HepG2 (cell line): ENCODE data around the gene APOC3. TPM values are rescaled to one million over a fixed set of nuclear protein-coding genes. Genes with fewer than 3 reads are reported as not detected.

Experiments
- EEA1 ChIP-seq: sonication (generic); formaldehyde crosslinking; IDR thresholded peaks from 2 replicates; pipeline ENCODE4 v1.5.1; 2020; ENCODE audit warnings: mild to moderate bottlenecking, missing genetic modification reagents, borderline replicate concordance
- FOXJ3 ChIP-seq: sonication (generic); formaldehyde crosslinking; IDR thresholded peaks from 2 replicates; pipeline ENCODE4 v1.4.0; 2020; ENCODE audit warnings: missing genetic modification reagents, mild to moderate bottlenecking, borderline replicate concordance
- HDAC6 ChIP-seq: fragments of 200-600 bp; sonication (generic); IDR thresholded peaks from 2 replicates; pipeline ENCODE4 v1.7.0; 2017; ENCODE audit warnings: mild to moderate bottlenecking, antibody characterized with exemption, low read length, low read depth
- HNRNPUL1 ChIP-seq: fragments of 200-400 bp; formaldehyde crosslinking; IDR thresholded peaks from 2 replicates; pipeline ENCODE4 v1.6.1; 2017; ENCODE audit warnings: low read depth, mild to moderate bottlenecking, low read length, moderate library complexity
- HOXA9 ChIP-seq: sonication (generic); formaldehyde crosslinking; IDR thresholded peaks from 2 replicates; pipeline ENCODE4 v1.8.1; 2022; ENCODE audit warnings: missing genetic modification reagents, mild to moderate bottlenecking, moderate library complexity, borderline replicate concordance
- KDM1A ChIP-seq: IDR thresholded peaks from 2 replicates; pipeline ENCODE4 v1.6.1; 2016; ENCODE audit warnings: missing compliant biosample characterization
- KLF9 ChIP-seq: IDR thresholded peaks from 2 replicates; pipeline ENCODE4 v1.6.1; 2016; ENCODE audit warnings: low read depth
- MAFG ChIP-seq: sonication (generic); formaldehyde crosslinking; IDR thresholded peaks from 2 replicates; pipeline ENCODE4 v1.5.1; 2020; ENCODE audit warnings: mild to moderate bottlenecking, missing genetic modification reagents
- MED8 ChIP-seq: sonication (generic); formaldehyde crosslinking; IDR thresholded peaks from 2 replicates; pipeline ENCODE4 v1.8.1; 2023; ENCODE audit warnings: mild to moderate bottlenecking, missing genetic modification reagents; ENCODE audit not compliant: insufficient replicate concordance
- MTF1 ChIP-seq: sonication (generic); formaldehyde crosslinking; IDR thresholded peaks from 2 replicates; pipeline ENCODE4 v1.5.0; 2020; ENCODE audit warnings: missing genetic modification reagents
- NFATC3 ChIP-seq: sonication (generic); formaldehyde crosslinking; IDR thresholded peaks from 2 replicates; pipeline ENCODE4 v1.5.1; 2020; ENCODE audit warnings: mild to moderate bottlenecking, missing genetic modification reagents
- NFYC ChIP-seq: IDR thresholded peaks from 2 replicates; pipeline ENCODE4 v1.6.1; 2016; ENCODE audit warnings: missing genetic modification reagents, missing compliant biosample characterization
- NR1H2 ChIP-seq: sonication (generic); formaldehyde crosslinking; IDR thresholded peaks from 2 replicates; pipeline ENCODE4 v1.8.1; 2022; ENCODE audit warnings: low read depth, missing genetic modification reagents, borderline replicate concordance
- PITX1 ChIP-seq: sonication (generic); formaldehyde crosslinking; IDR thresholded peaks from 2 replicates; pipeline ENCODE4 v1.5.1; 2020; ENCODE audit warnings: mild to moderate bottlenecking, missing genetic modification reagents
- RBM22 ChIP-seq: fragments of 200-400 bp; formaldehyde crosslinking; optimal IDR thresholded peaks from 2 replicates; pipeline ENCODE3; 2017; ENCODE audit warnings: mild to moderate bottlenecking, low read length, moderate library complexity
- SAP130 ChIP-seq: IDR thresholded peaks from 2 replicates; pipeline ENCODE4 v1.6.1; 2016; ENCODE audit warnings: low read depth
- SMAD9 ChIP-seq: sonication (generic); formaldehyde crosslinking; IDR thresholded peaks from 2 replicates; pipeline ENCODE4 v1.5.1; 2020; ENCODE audit warnings: mild to moderate bottlenecking, missing genetic modification reagents
- SP1 ChIP-seq, 2 experiments: fragments of 450-650 bp in 1 of 2; sonication (generic) in 1 of 2; formaldehyde crosslinking in 1 of 2; IDR thresholded peaks; 2 replicates each; pipeline versions ENCODE4 v1.4.0 to v1.6.1; 2016 to 2020; ENCODE audit warnings: missing genetic modification reagents in 1 of 2
- ZNF446 ChIP-seq: sonication (generic); formaldehyde crosslinking; IDR thresholded peaks from 2 replicates; pipeline ENCODE4 v1.5.0; 2020; ENCODE audit warnings: mild to moderate bottlenecking, missing genetic modification reagents
- ZNF713 ChIP-seq: sonication (generic); formaldehyde crosslinking; IDR thresholded peaks from 2 replicates; pipeline ENCODE4 v1.4.0; 2020; ENCODE audit warnings: mild to moderate bottlenecking, missing genetic modification reagents
- ZNF841 ChIP-seq: sonication (generic); formaldehyde crosslinking; IDR thresholded peaks from 2 replicates; pipeline ENCODE4 v1.8.1; 2023; ENCODE audit warnings: missing genetic modification reagents, borderline replicate concordance
- ZNF879 ChIP-seq: sonication (generic); formaldehyde crosslinking; IDR thresholded peaks from 2 replicates; pipeline ENCODE4 v1.8.1; 2023; ENCODE audit warnings: missing genetic modification reagents
- polyA plus RNA-seq, 8 experiments: library from polyadenylated mRNA; depleted of rRNA in 3 of 8; stranded (reverse) in 7 of 8; unstranded in 1 of 8; fragments of >200 nt; fragmentation: Illumina TruSeq in 4 of 8; extraction: Trizol in 4 of 8; gene quantifications; 2 replicates each; pipeline versions ENCODE4 v1.2.1 to v1.2.3, GENCODE V29; 2011 to 2016; ENCODE audit warnings: low read depth in 4 of 8, missing spikeins in 1 of 8, mixed read lengths in 1 of 8; ENCODE audit not compliant: insufficient read depth in 1 of 8
- total RNA-seq, 5 experiments: library from RNA; depleted of rRNA; stranded (reverse); fragments of >200 nt; fragmentation: Illumina TruSeq; extraction: Trizol; gene quantifications; 2 replicates each; pipeline ENCODE4 v1.2.3, GENCODE V29; 2016; ENCODE audit warnings: low read depth in 1 of 5
- TF ChIP-seq, protein P1 (sequence below): sonication (generic); formaldehyde crosslinking; IDR thresholded peaks from 2 replicates; pipeline ENCODE4 v1.4.0; 2020; ENCODE audit warnings: mild to moderate bottlenecking, missing genetic modification reagents
- TF ChIP-seq, protein P2 (sequence below): IDR thresholded peaks from 2 replicates; pipeline ENCODE4 v1.6.1; 2016
- TF ChIP-seq, protein P3 (sequence below): sonication (generic); formaldehyde crosslinking; IDR thresholded peaks from 2 replicates; pipeline ENCODE4 v1.8.0; 2023; ENCODE audit warnings: mild to moderate bottlenecking, missing genetic modification reagents

APOC3 gene
- total and polyA plus RNA-seq, 2 of the 13 experiments (the other 11 are each of a cell fraction or from before 2014, with no cell fraction given): 314 to 687 TPM

DNA sequence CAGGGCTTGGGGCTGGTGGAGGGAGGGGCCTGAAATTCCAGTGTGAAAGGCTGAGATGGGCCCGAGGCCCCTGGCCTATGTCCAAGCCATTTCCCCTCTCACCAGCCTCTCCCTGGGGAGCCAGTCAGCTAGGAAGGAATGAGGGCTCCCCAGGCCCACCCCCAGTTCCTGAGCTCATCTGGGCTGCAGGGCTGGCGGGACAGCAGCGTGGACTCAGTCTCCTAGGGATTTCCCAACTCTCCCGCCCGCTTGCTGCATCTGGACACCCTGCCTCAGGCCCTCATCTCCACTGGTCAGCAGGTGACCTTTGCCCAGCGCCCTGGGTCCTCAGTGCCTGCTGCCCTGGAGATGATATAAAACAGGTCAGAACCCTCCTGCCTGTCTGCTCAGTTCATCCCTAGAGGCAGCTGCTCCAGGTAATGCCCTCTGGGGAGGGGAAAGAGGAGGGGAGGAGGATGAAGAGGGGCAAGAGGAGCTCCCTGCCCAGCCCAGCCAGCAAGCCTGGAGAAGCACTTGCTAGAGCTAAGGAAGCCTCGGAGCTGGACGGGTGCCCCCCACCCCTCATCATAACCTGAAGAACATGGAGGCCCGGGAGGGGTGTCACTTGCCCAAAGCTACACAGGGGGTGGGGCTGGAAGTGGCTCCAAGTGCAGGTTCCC lies at the start of gene APOC3 (continued):
- TF ChIP-seq, protein P1, sequence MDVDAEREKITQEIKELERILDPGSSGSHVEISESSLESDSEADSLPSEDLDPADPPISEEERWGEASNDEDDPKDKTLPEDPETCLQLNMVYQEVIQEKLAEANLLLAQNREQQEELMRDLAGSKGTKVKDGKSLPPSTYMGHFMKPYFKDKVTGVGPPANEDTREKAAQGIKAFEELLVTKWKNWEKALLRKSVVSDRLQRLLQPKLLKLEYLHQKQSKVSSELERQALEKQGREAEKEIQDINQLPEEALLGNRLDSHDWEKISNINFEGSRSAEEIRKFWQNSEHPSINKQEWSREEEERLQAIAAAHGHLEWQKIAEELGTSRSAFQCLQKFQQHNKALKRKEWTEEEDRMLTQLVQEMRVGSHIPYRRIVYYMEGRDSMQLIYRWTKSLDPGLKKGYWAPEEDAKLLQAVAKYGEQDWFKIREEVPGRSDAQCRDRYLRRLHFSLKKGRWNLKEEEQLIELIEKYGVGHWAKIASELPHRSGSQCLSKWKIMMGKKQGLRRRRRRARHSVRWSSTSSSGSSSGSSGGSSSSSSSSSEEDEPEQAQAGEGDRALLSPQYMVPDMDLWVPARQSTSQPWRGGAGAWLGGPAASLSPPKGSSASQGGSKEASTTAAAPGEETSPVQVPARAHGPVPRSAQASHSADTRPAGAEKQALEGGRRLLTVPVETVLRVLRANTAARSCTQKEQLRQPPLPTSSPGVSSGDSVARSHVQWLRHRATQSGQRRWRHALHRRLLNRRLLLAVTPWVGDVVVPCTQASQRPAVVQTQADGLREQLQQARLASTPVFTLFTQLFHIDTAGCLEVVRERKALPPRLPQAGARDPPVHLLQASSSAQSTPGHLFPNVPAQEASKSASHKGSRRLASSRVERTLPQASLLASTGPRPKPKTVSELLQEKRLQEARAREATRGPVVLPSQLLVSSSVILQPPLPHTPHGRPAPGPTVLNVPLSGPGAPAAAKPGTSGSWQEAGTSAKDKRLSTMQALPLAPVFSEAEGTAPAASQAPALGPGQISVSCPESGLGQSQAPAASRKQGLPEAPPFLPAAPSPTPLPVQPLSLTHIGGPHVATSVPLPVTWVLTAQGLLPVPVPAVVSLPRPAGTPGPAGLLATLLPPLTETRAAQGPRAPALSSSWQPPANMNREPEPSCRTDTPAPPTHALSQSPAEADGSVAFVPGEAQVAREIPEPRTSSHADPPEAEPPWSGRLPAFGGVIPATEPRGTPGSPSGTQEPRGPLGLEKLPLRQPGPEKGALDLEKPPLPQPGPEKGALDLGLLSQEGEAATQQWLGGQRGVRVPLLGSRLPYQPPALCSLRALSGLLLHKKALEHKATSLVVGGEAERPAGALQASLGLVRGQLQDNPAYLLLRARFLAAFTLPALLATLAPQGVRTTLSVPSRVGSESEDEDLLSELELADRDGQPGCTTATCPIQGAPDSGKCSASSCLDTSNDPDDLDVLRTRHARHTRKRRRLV (CRISPR knock-in tag): no peak; the same call in 1 of the 2 replicates
- TF ChIP-seq SMAD9 (CRISPR knock-in tag) (no peak), HOXA9 (CRISPR knock-in tag) (no peak), NFATC3 (CRISPR knock-in tag) (no peak), MTF1 (CRISPR knock-in tag) (no peak), PITX1 (CRISPR knock-in tag) (peak; percentile 64; the same call in 1 of the 2 replicates), NFYC (CRISPR knock-in tag) (no peak; the same call in 1 of the 2 replicates), KDM1A (CRISPR knock-in tag) (no peak; the same call in 1 of the 2 replicates), MED8 (CRISPR knock-in tag) (peak; percentile 90), ZNF713 (CRISPR knock-in tag) (no peak), FOXJ3 (CRISPR knock-in tag) (no peak; the same call in 1 of the 2 replicates), SAP130 (CRISPR knock-in tag) (peak; percentile 86), KLF9 (CRISPR knock-in tag) (no peak), SP1 (IDR thresholded peaks at IDR 0.05) (no peak), SP1 (CRISPR knock-in tag; IDR thresholded peaks at IDR 0.05) (no peak), HDAC6 (no peak), ZNF446 (CRISPR knock-in tag) (peak; percentile 26; the same call in 1 of the 2 replicates), ZNF841 (CRISPR knock-in tag) (no peak), RBM22 (no peak), ZNF879 (CRISPR knock-in tag) (no peak; the same call in 1 of the 2 replicates), EEA1 (CRISPR knock-in tag) (no peak; the same call in 1 of the 2 replicates), NR1H2 (CRISPR knock-in tag) (0 out of 2 replicates have a peak, but pooled peaks have one; percentile 67), MAFG (no peak), HNRNPUL1 (no peak)
- TF ChIP-seq, protein P2, sequence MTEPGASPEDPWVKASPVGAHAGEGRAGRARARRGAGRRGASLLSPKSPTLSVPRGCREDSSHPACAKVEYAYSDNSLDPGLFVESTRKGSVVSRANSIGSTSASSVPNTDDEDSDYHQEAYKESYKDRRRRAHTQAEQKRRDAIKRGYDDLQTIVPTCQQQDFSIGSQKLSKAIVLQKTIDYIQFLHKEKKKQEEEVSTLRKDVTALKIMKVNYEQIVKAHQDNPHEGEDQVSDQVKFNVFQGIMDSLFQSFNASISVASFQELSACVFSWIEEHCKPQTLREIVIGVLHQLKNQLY (CRISPR knock-in tag): peak; percentile 73; the same call in 1 of the 2 replicates
- TF ChIP-seq, protein P3, sequence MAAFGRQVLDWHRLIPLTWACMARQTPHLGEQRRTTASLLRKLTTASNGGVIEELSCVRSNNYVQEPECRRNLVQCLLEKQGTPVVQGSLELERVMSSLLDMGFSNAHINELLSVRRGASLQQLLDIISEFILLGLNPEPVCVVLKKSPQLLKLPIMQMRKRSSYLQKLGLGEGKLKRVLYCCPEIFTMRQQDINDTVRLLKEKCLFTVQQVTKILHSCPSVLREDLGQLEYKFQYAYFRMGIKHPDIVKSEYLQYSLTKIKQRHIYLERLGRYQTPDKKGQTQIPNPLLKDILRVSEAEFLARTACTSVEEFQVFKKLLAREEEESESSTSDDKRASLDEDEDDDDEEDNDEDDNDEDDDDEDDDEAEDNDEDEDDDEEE (CRISPR knock-in tag): 0 out of 2 replicates have a peak, but pooled peaks have one; percentile 17
